Stimulated activated CD4-positive, alpha-beta T cell treated with anti-CD3 and anti-CD28 coated beads, Interleukin-12 subunit alpha, Interleukin-12 subunit beta, amount 100 ng/mL, for 24 hours (primary cell): Measurements from ENCODE around the gene CACNA1A.

Experiments used
- DNase-seq, 2 experiments: peaks; one replicate each; pipeline ENCODE4 v3.0.0-alpha.2; 2020; ENCODE audit warnings: low read depth in 2 of 2

The CACNA1A gene

GRCh38 chr19:13313875-13314274 lies 192.4 kb downstream of the CACNA1A start:
- DNase-seq = no peak

DNA sequence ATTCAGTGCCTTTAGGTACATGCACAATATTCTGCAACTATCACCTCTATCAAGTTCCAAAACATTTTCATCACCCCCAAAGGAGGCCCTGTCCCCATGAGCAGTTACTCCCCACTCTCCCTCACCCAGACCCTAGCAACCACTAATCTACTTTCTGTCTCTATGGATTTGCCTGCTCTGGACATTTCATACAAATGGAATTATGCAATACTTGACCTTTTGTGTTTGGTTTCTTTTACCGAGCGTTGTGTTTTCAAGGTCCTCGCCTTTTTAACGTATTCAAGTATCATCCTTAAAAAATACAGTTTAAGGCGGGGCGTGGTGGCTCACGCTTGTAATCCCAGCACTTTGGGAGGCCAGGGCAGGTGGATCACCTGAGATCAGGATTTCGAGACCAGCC lies 196.4 kb downstream of the CACNA1A start:
- DNase-seq = no peak

- DNase-seq = no peak
These were observed 202.7 kb downstream of the CACNA1A start for GRCh38 chr19:13303381-13304129.

DNA sequence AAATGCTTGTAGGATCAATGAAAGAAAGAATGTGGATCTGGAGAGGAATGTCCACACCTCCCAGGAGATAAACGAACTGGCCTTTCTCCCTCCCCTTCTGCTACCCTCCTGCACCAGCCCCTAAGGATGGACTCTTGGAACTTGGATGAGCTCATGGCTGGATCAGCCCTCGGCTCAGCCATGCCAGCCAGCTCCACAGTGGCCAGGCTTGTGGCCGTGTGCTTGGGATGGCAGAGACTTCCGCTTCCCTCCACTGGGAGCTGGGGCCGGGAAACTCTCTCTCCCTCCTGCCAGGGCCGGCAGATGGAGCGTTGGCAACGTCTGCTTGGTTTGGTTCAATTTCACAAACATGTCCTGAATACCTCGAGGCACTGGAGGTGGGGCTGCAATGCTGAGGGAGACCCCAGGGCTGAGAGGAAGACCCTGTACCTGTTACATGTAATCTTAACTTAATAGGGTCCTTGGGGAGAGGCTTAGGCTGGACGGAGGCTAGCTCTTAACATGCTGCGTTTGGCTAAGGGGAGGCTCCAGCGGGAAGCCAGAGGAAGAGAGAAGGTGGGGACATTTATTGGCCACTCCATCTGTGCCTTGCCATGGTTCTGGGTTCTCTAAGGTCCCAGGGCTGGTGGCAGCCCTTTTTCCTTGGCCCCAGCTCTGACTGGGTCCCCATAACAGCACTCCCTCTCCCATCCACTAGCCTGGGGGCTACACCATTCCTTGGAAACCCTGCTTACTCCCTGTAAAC lies 203.6 kb downstream of the CACNA1A start:
- no peak for DNase-seq

DNA sequence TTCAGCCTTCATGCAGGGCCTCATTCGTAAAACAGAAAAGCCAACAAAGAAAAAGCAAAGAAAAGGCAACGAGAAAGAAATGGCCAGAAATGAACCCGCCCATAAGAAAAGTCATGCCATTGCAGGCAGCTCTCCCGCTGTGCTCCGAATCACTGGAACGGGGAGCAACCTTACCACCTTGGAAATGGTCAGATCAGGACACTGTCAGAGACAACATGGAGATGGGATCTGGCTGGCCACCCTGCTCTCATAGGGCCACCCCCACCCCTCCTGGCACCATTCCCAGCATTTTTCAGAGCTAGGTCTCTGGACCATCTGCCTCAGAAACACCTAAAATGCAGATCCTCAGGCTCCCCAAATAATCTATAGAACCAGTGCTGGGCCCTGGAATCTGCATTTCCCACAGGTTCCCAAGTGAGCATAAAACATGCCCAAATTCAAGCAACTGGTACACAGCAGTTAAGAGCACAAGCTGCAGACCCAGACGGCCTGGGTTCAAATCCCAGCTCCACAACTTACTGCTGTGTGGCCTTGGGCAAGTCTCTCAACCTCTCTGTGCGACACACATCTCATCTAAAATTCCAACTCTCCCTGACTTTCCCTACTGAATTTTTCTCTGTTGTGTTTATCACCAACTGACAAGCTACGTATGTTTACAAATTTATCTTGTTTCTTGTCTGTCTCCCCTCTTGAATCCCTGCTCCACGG lies 204.5 kb downstream of the CACNA1A start:
- no peak for DNase-seq

GRCh38 chr19:13300421-13301030 lies 205.8 kb downstream of the CACNA1A start:
- DNase-seq = no peak

- DNase-seq = no peak
These were observed 206.4 kb downstream of the CACNA1A start for GRCh38 chr19:13299838-13300237.

DNA sequence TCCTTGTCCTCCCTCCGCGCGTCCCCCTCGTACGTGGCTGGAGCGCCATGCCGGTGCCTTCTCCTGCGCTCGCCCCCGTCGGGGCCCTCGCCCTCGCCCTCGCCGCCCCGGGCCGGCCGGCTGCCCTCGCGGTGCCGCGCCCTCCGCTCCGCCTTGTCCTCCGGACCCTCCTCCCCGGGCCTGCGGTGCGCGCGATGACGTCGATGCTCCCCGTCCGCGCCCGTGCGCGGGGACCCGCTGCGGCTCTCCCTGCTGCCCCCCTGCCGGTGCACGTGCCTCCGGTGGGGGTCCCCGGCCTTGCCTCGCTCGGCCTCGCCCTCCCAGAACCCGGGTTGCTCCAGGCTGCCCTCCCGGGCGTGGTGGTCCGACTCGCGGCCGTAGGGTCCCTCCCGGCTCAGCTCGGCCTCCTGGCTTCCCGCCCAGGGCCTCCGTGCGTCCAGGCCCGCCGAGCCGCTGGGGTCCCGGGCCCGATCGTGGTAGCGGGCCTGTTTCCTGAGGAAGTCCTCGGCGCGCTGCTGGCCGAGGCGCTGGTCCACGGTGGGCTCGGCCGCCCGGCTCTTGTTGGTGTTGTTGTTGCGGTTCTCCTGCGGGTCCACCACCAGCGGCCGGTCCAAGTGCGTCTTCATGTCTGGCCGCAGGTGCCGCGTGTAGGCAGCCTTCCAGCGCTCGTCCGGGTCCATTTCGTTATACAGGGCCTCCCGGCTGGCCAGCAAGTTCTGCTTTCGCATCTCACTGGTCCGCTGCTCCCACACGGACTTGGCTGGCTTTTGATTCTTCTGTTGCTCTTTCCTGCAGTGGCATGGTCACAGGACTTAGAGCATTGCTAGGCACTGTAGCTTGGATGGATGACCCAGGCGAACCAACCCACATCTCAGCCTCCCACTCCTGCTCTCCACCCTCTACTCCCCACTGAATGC lies 207.5 kb downstream of the CACNA1A start:
- no peak for DNase-seq

- no peak for DNase-seq
These were observed 209.3 kb downstream of the CACNA1A start for GRCh38 chr19:13297023-13297422.

- no peak for DNase-seq
These were observed 211.3 kb downstream of the CACNA1A start for GRCh38 chr19:13294812-13295567.

GRCh38 chr19:13291913-13292312 lies 214.4 kb downstream of the CACNA1A start:
- no peak for DNase-seq

- no peak for DNase-seq
These were observed 215.5 kb downstream of the CACNA1A start for GRCh38 chr19:13290741-13291140.

DNA sequence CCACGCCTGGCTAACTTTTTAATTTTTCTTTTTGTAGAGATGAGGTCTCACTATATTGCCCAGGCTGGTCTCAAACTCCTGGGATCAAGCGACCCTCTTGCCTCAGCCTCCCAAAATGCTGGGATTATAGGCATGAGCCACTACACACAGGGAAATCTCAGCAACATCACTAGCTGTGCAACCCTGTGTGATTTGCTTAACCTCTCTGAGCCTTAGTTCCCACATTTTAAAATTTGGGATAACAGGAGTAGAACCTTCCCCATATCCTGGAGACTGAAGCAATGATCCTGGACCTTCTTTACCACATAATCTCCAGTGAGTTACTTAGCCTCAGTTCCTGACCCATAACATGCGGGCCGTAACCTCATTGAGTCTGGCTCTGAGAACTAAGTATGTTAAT lies 217.0 kb downstream of the CACNA1A start:
- no peak for DNase-seq

GRCh38 chr19:13286195-13286985 lies 219.9 kb downstream of the CACNA1A start:
- DNase-seq = no peak

DNA sequence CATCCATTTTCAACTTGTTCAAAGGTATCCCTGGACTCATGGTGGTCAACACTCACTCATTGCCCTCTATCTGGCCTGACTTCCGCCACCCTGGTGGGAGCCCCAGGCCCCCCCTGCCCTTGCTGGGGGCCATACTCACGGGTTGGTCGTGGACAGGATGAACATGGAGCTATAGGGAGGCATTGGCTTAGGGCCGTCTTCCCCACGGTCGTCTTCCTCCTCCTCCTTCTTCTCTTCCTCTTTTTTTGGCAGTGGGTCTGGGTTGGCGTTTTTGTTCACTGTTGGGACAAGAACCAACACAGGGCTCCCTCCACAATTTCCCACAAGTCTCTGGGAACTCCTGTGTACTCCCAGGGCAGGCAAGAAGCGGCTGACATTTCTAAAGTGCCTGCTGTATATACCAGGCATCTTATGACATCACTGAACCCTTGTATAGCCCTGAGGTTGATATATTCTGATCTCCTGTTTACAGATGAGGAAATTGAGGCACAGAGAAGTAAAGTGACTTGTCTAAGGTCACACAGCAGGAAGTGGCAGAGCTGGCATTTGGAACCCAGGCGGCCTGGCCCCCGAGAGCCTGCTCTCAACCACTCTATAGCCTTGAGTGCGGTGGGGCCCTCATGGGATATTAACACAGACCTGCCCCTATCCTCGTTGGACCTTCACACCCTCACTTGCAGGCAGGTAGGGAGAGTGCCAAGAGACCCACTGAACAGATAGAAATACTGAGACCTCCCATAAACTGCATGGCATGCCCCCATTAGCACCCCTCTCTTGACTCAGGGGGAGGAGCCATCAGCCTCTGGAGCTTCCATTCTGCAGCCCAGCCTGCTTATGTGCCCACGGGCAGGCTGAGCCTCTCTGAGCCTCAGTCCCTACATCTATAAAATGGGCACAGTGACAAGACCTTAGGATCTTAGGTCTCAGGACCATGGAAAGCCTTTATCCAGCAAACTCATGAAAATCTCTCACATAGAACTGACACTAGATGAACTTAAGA lies 221.1 kb downstream of the CACNA1A start:
- no peak for DNase-seq

DNA sequence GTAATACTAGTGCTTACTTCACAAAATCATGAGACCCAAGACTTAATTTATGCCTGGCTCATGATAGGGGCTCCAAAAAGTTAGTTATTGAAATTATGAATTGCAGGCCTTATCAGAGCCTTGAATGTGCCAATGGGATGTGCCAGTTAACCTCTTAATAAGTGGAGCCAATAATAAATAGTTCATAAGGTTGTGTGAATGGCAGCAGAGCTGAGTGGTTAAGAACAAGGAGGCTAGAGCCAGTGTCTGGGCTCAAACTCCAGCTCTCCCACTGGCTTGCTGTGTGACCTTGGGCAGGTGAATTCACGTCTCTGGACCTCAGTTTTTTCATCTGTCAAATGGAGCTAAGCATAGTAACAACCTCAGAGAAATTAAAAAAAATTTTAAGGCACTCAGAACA lies 222.4 kb downstream of the CACNA1A start:
- no peak for DNase-seq

GRCh38 chr19:13282486-13283065 lies 223.7 kb downstream of the CACNA1A start:
- DNase-seq = no peak
